Endothelial cell of umbilical vein (primary cell): ENCODE results near the gene CAMTA1. TPM values are rescaled to one million over a fixed set of nuclear protein-coding genes. Genes with fewer than 3 reads are reported as not detected.

Experiments
- BruUV-seq: library from RNA; stranded (reverse); fragments of 400-500 nt; replicated peaks from 2 replicates; lab custom pipeline; 2021; lab: Mats Ljungman, UMichigan
- CTCF ChIA-PET: fragments of 300-600, 350-600 bp; sonication (Branson Sonifier 250); formaldehyde crosslinking; loops from one replicate; lab custom pipeline; 2021; ENCODE audit warnings: antibody characterized with exemption, inconsistent platforms; lab: Charles Lee
- POLR2A ChIA-PET: fragments of 300-600, 350-600 bp; sonication (Branson Sonifier 250); formaldehyde crosslinking; loops from one replicate; lab custom pipeline; 2021; ENCODE audit warnings: antibody characterized with exemption, inconsistent platforms; lab: Charles Lee
- DNase-seq: peaks from one replicate; pipeline ENCODE4 v3.0.0-alpha.2; 2011; ENCODE audit warnings: low read depth, low spot score
- FAIRE-seq: peaks from 2 replicates; lab custom pipeline; 2011; peaks lifted over from hg19 to GRCh38; lab: Jason Lieb, UNC
- H2AFZ ChIP-seq: 2 replicates; pipeline ENCODE4 v1.6.0; 2012; ENCODE audit warnings: low read depth, low read length, control low read depth, inconsistent platforms
- H3K27ac ChIP-seq: 2 replicates; pipeline ENCODE4 v1.5.1; 2011; ENCODE audit warnings: low read depth, mild to moderate bottlenecking, control low read depth, low read length, moderate library complexity; ENCODE audit not compliant: insufficient read depth
- H3K27me3 ChIP-seq, 2 experiments: 2 replicates each; pipeline versions ENCODE4 v1.6.0 to v1.6.1; 2011; ENCODE audit warnings: low read length in 2 of 2, mixed read lengths in 1 of 2; ENCODE audit not compliant: control insufficient read depth in 2 of 2, insufficient read depth in 2 of 2
- H3K36me3 ChIP-seq, 2 experiments: 2 replicates in 1 of 2; 3 replicates in 1 of 2; pipeline ENCODE4 v1.5.1; 2011; ENCODE audit warnings: low read length in 2 of 2, mild to moderate bottlenecking in 1 of 2, moderate library complexity in 1 of 2; ENCODE audit not compliant: control insufficient read depth in 2 of 2, insufficient read depth in 2 of 2; ENCODE audit errors: extremely low read depth in 1 of 2
- H3K4me1 ChIP-seq: 3 replicates; pipeline ENCODE4 v1.5.1; 2011; ENCODE audit warnings: mild to moderate bottlenecking, low read length; ENCODE audit not compliant: control insufficient read depth, insufficient read depth; ENCODE audit errors: extremely low read depth
- H3K4me2 ChIP-seq: 2 replicates; pipeline ENCODE4 v1.6.1; 2011; ENCODE audit warnings: low read length, control low read depth, mixed read lengths; ENCODE audit not compliant: insufficient read depth
- H3K4me3 ChIP-seq, 3 experiments: fragments of 200-600 bp in 1 of 3; sonication (generic), shearing (Covaris generic) in 1 of 3; replicated peaks in 1 of 3; 2 replicates each; pipeline ENCODE4 v1.5.1; 2011 to 2016; ENCODE audit warnings: control low read depth in 3 of 3, low read length in 3 of 3, mild to moderate bottlenecking in 2 of 3, inconsistent platforms in 1 of 3, low read depth in 1 of 3, moderate library complexity in 1 of 3; ENCODE audit not compliant: insufficient read depth in 1 of 3
- H3K79me2 ChIP-seq: 2 replicates; pipeline ENCODE4 v1.6.0; 2012; ENCODE audit warnings: low read length, inconsistent platforms; ENCODE audit not compliant: control insufficient read depth, insufficient read depth
- H3K9ac ChIP-seq: replicated peaks from 2 replicates; pipeline ENCODE3; 2011; ENCODE audit warnings: low read length, control low read depth; ENCODE audit not compliant: insufficient read depth; ENCODE audit errors: extremely low read depth
- H3K9me1 ChIP-seq: replicated peaks from 3 replicates; pipeline ENCODE4 v1.6.0; 2011; ENCODE audit warnings: mild to moderate bottlenecking, low read length; ENCODE audit not compliant: control insufficient read depth, insufficient read depth; ENCODE audit errors: extremely low read depth
- H3K9me3 ChIP-seq: replicated peaks from 2 replicates; pipeline ENCODE4 v1.5.1; 2012; ENCODE audit warnings: low read length, inconsistent platforms; ENCODE audit not compliant: control insufficient read depth, insufficient read depth
- H4K20me1 ChIP-seq: replicated peaks from 2 replicates; pipeline ENCODE3; 2011; ENCODE audit warnings: mild to moderate bottlenecking, low read length; ENCODE audit not compliant: control insufficient read depth, insufficient read depth; ENCODE audit errors: extremely low read depth
- CTCF ChIP-seq, 2 donors: IDR thresholded peaks; 1 replicate in 1 of 2; 2 replicates in 1 of 2; pipeline ENCODE4 v1.5.1; 2011; ENCODE audit warnings: low read length in 2 of 2, mild to moderate bottlenecking in 2 of 2, moderate library complexity in 2 of 2, control low read depth in 1 of 2, inconsistent platforms in 1 of 2, low read depth in 1 of 2; ENCODE audit not compliant: insufficient read depth in 1 of 2; ENCODE audit errors: extremely low read depth in 1 of 2
- EZH2 ChIP-seq: IDR thresholded peaks from 2 replicates; pipeline ENCODE4 v1.6.1; 2012; ENCODE audit warnings: borderline replicate concordance, low read depth, mild to moderate bottlenecking, moderate library complexity, low read length, inconsistent platforms; ENCODE audit not compliant: severe bottlenecking
- FOS ChIP-seq: IDR thresholded peaks from 2 replicates; pipeline ENCODE4 v1.6.1; 2011; ENCODE audit warnings: mild to moderate bottlenecking, low read length, moderate library complexity, borderline replicate concordance; ENCODE audit not compliant: insufficient read depth
- GATA2 ChIP-seq: IDR thresholded peaks from 2 replicates; pipeline ENCODE4 v1.7.0; 2011; ENCODE audit warnings: low read depth, mild to moderate bottlenecking, moderate library complexity, mixed read lengths, low read length; ENCODE audit not compliant: insufficient read length, insufficient read depth
- JUN ChIP-seq: IDR thresholded peaks from 2 replicates; pipeline ENCODE4 v1.6.1; 2011; ENCODE audit warnings: borderline replicate concordance, low read depth; ENCODE audit not compliant: insufficient read length, insufficient read depth
- MYC ChIP-seq: IDR thresholded peaks from one replicate; pipeline ENCODE4 v1.6.1; 2011; ENCODE audit warnings: mild to moderate bottlenecking, low read depth, low read length
- POLR2A ChIP-seq: IDR thresholded peaks from 2 replicates; pipeline ENCODE4 v1.6.1; 2012; ENCODE audit warnings: low read depth, mild to moderate bottlenecking, control low read depth, low read length
- POLR2AphosphoS5 ChIP-seq: IDR thresholded peaks from 2 replicates; pipeline ENCODE4 v1.6.1; 2012; ENCODE audit warnings: low read depth, mild to moderate bottlenecking, control low read depth, low read length, moderate library complexity; ENCODE audit not compliant: insufficient read depth
- dilution Hi-C: fragments of 300-500 bp; cut with MboI; formaldehyde crosslinking; loops from one replicate; pipeline ENCODE4 v1.15.0; 2019; ENCODE audit warnings: low sequenced_read_pairs; ENCODE audit not compliant: extremely low pct_ligation_motif_present
- intact Hi-C: fragments of 100-400 bp; cut with micrococcal nuclease; formaldehyde crosslinking; loops from one replicate; pipeline ENCODE4 v1.10.0; 2022
- polyA plus RNA-seq, 4 experiments: library from polyadenylated mRNA; depleted of rRNA in 3 of 4; stranded (reverse) in 3 of 4; unstranded in 1 of 4; fragments of >200 nt; gene quantifications; 2 replicates each; pipeline versions ENCODE4 v1.2.1 to v1.2.3, GENCODE V29; 2011 to 2012; ENCODE audit warnings: missing spikeins in 1 of 4
- total RNA-seq: library from RNA; stranded (reverse); gene quantifications from 2 replicates; pipeline ENCODE4 v1.2.3, GENCODE V29; 2021
- TF ChIP-seq, protein P1 (sequence below): IDR thresholded peaks from 2 replicates; pipeline ENCODE4 v1.6.1; 2011; ENCODE audit not compliant: insufficient read depth, insufficient read length

CAMTA1 gene
- total and polyA plus RNA-seq, 2 donors (not counting 3 experiments of a cell fraction or from before 2014, with no cell fraction given), result 50.8 to 92.7 TPM

- ChIA-PET POLR2A (no interaction called here), CTCF (no interaction called here)
- Histone ChIP-seq H2AFZ (no peak overlapping the region), H3K9ac (no peak overlapping the region), H3K36me3 (no peaks in the 10 kb centered on the region), H3K4me1 (no peaks in the 10 kb centered on the region), H3K9me1 (no peaks in the 10 kb centered on the region), H3K4me3 (no peak overlapping the region), H3K79me2 (no peaks in the 10 kb centered on the region), H3K4me2 (no peak overlapping the region), H3K9me3 (no peaks in the 10 kb centered on the region), H3K27ac (no peak overlapping the region), H4K20me1 (no peaks in the 10 kb centered on the region), H3K27me3 (no peaks in the 10 kb centered on the region)
- FAIRE-seq (no peak), DNase-seq (no peak)
- dilution Hi-C loops (no loop called here), intact Hi-C loops (no loop called here)
- TF ChIP-seq FOS, result no peak
- no peak for TF ChIP-seq POLR2AphosphoS5
- TF ChIP-seq GATA2, result no peak
- no peak for TF ChIP-seq CTCF (IDR thresholded peaks at IDR 0.05; ENCODE audit: extremely low read depth in 1 of 2, insufficient read depth in 1 of 2, low read depth in 1 of 2, low read length in 2 of 2)
- TF ChIP-seq JUN, result no peak
- TF ChIP-seq MYC, result no peak
- TF ChIP-seq EZH2, result no peak
- no peak for TF ChIP-seq POLR2A
- TF ChIP-seq, protein P1, sequence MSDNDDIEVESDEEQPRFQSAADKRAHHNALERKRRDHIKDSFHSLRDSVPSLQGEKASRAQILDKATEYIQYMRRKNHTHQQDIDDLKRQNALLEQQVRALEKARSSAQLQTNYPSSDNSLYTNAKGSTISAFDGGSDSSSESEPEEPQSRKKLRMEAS, result no peak
- BruUV-seq, result no TSS peak
Measured at GRCh38 chr1:7003676-7004075, 218.4 kb downstream of the CAMTA1 start.
